Common myeloid progenitor, CD34-positive (primary cell): ENCODE results near the gene GLA.

Experiments used
- CTCF ChIA-PET: fragments of 350-600 bp; sonication (Branson Sonifier 250); formaldehyde crosslinking; loops from one replicate; lab custom pipeline; 2021; ENCODE audit warnings: antibody characterized with exemption; lab: Charles Lee
- POLR2A ChIA-PET: fragments of 350-600 bp; sonication (Branson Sonifier 250); formaldehyde crosslinking; loops from one replicate; lab custom pipeline; 2021; ENCODE audit warnings: antibody characterized with exemption; lab: Charles Lee
- DNase-seq, 3 donors: peaks; one replicate each; pipeline versions ENCODE4 v3.0.0 to v3.0.0-alpha.2; 2013
- H3K27ac ChIP-seq, 2 experiments: 1 replicate in 1 of 2; 2 replicates in 1 of 2; pipeline ENCODE4 v1.7.0; 2013; ENCODE audit warnings: inconsistent platforms in 2 of 2, low read length in 2 of 2, mild to moderate bottlenecking in 2 of 2, low read depth in 1 of 2, moderate library complexity in 1 of 2; ENCODE audit not compliant: severe bottlenecking in 2 of 2, insufficient read depth in 1 of 2, poor library complexity in 1 of 2
- H3K27me3 ChIP-seq, 5 experiments: replicated peaks in 2 of 5; 1 replicate in 3 of 5; 2 replicates in 2 of 5; pipeline versions ENCODE4 v1.6.1 to v1.7.0; 2013; ENCODE audit warnings: low read length in 4 of 5, mild to moderate bottlenecking in 2 of 5, moderate library complexity in 2 of 5, inconsistent platforms in 1 of 5; ENCODE audit not compliant: insufficient read depth in 5 of 5, control insufficient read depth in 4 of 5
- H3K36me3 ChIP-seq, 4 experiments: 1 replicate in 2 of 4; 2 replicates in 2 of 4; pipeline versions ENCODE4 v1.6.1 to v1.7.0; 2013; ENCODE audit warnings: low read length in 3 of 4, control low read depth in 1 of 4, mild to moderate bottlenecking in 1 of 4; ENCODE audit not compliant: control insufficient read depth in 4 of 4, insufficient read depth in 4 of 4
- H3K4me1 ChIP-seq, 4 experiments: 1 replicate in 3 of 4; 2 replicates in 1 of 4; pipeline versions ENCODE4 v1.6.1 to v1.7.1; 2013; ENCODE audit warnings: low read length in 3 of 4, mild to moderate bottlenecking in 3 of 4, control low read depth in 1 of 4, inconsistent platforms in 1 of 4, moderate library complexity in 1 of 4; ENCODE audit not compliant: control insufficient read depth in 4 of 4, insufficient read depth in 4 of 4; ENCODE audit errors: control extremely low read depth in 1 of 4
- H3K4me3 ChIP-seq, 7 experiments: 1 replicate in 4 of 7; 2 replicates in 3 of 7; pipeline versions ENCODE4 v1.5.1 to v1.7.0; 2013; ENCODE audit warnings: mild to moderate bottlenecking in 7 of 7, low read length in 6 of 7, moderate library complexity in 6 of 7, inconsistent platforms in 2 of 7, low read depth in 2 of 7, control low read depth in 1 of 7; ENCODE audit not compliant: insufficient read depth in 4 of 7, control insufficient read depth in 1 of 7; ENCODE audit errors: extremely low read depth in 1 of 7
- H3K9me3 ChIP-seq, 5 experiments: 1 replicate in 4 of 5; 2 replicates in 1 of 5; pipeline versions ENCODE4 v1.6.1 to v1.7.1; 2013; ENCODE audit warnings: low read length in 4 of 5, mild to moderate bottlenecking in 2 of 5, inconsistent platforms in 1 of 5, low read depth in 1 of 5, moderate library complexity in 1 of 5; ENCODE audit not compliant: control insufficient read depth in 4 of 5, insufficient read depth in 2 of 5; ENCODE audit errors: control extremely low read depth in 1 of 5
- WGBS: methylation state at CpG from one replicate; pipeline ENCODE4 v1.1.5; 2013; ENCODE audit not compliant: insufficient coverage; 5-methylcytosine and 5-hydroxymethylcytosine counted together

GLA gene

GRCh38 chrX:101430457-101431078 is 22.8 kb upstream of the GLA start:
- Histone ChIP-seq H3K36me3 (peaks cover 0 to 18% (median 4%) of the 10 kb centered on the region in 4 experiments), H3K27ac (no peak overlapping the region), H3K4me3 (no peak overlapping the region), H3K9me3 (peaks cover 0 to 7% (median 4%) of the 10 kb centered on the region in 5 experiments), H3K27me3 (no peaks in the 10 kb centered on the region), H3K4me1 (no peaks in the 10 kb centered on the region)
- CTCF ChIA-PET = no interaction called here
- POLR2A ChIA-PET = no interaction called here
- WGBS = 91% methylated on average over 1 of the region's 2 CpGs
- DNase-seq = no peak

- POLR2A ChIA-PET = no interaction called here
- H3K27ac ChIP-seq = no peak overlapping the region
- H3K36me3 ChIP-seq = peaks cover 0 to 18% (median 4%) of the 10 kb centered on the region in 4 experiments
- no peak for DNase-seq
- WGBS = no CpG with 5 or more reads among the region's 1 CpG
- H3K4me3 ChIP-seq = no peak overlapping the region
- H3K9me3 ChIP-seq = peaks cover 0 to 7% (median 4%) of the 10 kb centered on the region in 5 experiments
- H3K27me3 ChIP-seq = no peaks in the 10 kb centered on the region
- CTCF ChIA-PET = interaction anchor here (0.7 kb wide), 1 partner anchor 18 kb away, joined by 3 read pairs; no protein-coding TSS in a partner anchor
- no peaks in the 10 kb centered on the region for H3K4me1 ChIP-seq
Observed at GRCh38 chrX:101429934-101430333, 22.2 kb upstream of the GLA start.

GRCh38 chrX:101427954-101428353 is 20.2 kb upstream of the GLA start:
- no peaks in the 10 kb centered on the region for H3K27me3 ChIP-seq
- H3K4me3 ChIP-seq = no peak overlapping the region
- H3K27ac ChIP-seq = no peak overlapping the region
- peaks cover 0 to 7% (median 4%) of the 10 kb centered on the region in 5 experiments for H3K9me3 ChIP-seq
- WGBS = no CpG with 5 or more reads among the region's 2 CpGs
- peaks cover 0 to 18% (median 5%) of the 10 kb centered on the region in 4 experiments for H3K36me3 ChIP-seq
- no peaks in the 10 kb centered on the region for H3K4me1 ChIP-seq
- CTCF ChIA-PET = no interaction called here
- no peak for DNase-seq
- POLR2A ChIA-PET = no interaction called here

DNA sequence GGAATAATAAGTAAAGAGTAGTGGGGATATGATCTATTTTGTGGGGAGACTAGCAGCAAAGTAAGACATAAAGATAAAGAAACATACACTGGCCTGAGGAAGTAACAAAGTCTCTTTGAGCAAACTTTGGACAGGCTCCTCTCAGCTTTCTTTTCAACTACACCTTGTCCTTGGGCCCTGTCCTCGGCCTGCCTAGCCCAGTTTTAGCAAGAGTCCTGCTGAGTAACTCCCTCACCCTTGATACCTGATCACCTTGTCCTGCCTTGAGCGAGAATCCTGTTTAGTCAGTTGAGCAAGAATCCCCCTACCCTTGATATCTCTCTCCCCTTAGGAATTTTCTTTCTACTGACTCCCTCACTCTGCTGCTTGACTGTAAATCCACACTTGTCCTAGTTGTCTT is 11.8 kb upstream of the GLA start:
- peaks cover 0 to 2% (median 0%) of the 10 kb centered on the region in 4 experiments for H3K36me3 ChIP-seq
- no peaks in the 10 kb centered on the region for H3K9me3 ChIP-seq
- H3K4me1 ChIP-seq = peaks cover 0 to 14% (median 4%) of the 10 kb centered on the region in 4 experiments
- DNase-seq = no peak
- ChIA-PET POLR2A (interaction anchor here (0.6 kb wide), 1 partner anchor 146 kb away, joined by 3 read pairs; no protein-coding TSS in a partner anchor), CTCF (no interaction called here)
- WGBS = 77% methylated on average over 2 of the region's 2 CpGs
- peaks cover 0 to 13% (median 0%) of the 10 kb centered on the region in 5 experiments for H3K27me3 ChIP-seq
- H3K4me3 ChIP-seq = no peak overlapping the region
- no peak overlapping the region for H3K27ac ChIP-seq

DNA sequence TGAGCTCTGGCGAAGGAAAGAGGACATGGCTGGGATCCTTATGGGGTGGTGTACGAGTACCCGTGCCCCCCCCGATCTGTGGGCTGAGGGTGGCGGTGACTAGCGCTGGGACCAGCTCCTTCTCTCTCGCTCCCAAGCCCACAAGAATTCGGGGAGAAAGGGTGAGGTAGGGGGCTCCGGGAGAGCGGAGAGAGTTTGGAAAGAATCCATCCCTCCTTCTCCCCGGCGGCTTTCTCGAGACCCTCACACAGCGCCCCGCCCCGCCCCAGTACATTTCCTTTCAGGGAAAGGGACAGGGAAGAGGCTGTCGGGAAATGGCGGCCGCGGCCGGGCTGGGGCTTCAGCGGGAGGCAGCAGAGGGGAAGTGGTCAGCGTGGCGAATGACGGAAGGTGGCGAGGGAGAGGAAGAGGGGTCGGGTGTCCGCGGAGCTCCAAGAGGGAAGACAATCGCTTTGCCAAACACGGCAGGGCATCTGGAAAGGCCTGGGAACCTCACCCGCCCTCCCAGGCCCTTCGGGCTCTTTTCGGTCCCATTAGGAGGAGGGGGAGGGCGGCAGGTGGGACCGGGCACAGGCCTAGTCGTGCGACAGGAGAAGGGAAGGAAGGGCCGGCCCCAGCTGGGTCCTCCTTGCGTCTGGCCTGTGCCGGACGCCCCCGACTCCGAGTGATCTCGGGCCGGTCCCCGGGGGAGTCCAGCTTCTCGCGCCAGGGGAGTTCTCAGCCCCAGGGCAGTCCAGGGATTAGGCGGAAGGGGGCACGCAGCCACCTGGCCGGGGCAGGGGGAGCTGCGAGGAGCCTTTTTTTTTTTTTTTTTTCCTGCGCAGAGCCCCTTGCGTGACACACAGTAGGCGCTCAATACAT is 10.5 kb upstream of the GLA start:
- POLR2A ChIA-PET = interaction anchor here (0.6 to 1.8 kb wide), 3 partner anchors 11 to 321 kb away, joined by 3 to 7 read pairs (median 4); partner anchors contain the start of genes GLA, HNRNPH2 and RPL36A
- DNase-seq = peak in 2 of 3 donors; percentile 32 to 38
- H3K4me1 ChIP-seq = peaks cover 0 to 14% (median 4%) of the 10 kb centered on the region in 4 experiments
- WGBS = 27% methylated on average over 41 of the region's 56 CpGs
- H3K27me3 ChIP-seq = peaks cover 0 to 13% (median 0%) of the 10 kb centered on the region in 5 experiments
- H3K4me3 ChIP-seq = peak overlapping the region; percentile 39 to 81 (median 61)
- no peaks in the 10 kb centered on the region for H3K9me3 ChIP-seq
- H3K27ac ChIP-seq = peak overlapping the region; percentile 50 to 81
- CTCF ChIA-PET = no interaction called here
- H3K36me3 ChIP-seq = no peaks in the 10 kb centered on the region

- POLR2A ChIA-PET = interaction anchor here (1.8 kb wide), 1 partner anchor 10 kb away, joined by 7 read pairs; the partner anchor contains the start of genes GLA and HNRNPH2
- H3K9me3 ChIP-seq = no peaks in the 10 kb centered on the region
- WGBS = 65% methylated on average over 2 of the region's 4 CpGs
Observed at GRCh38 chrX:101417190-101417589, 9.5 kb upstream of the GLA start.

More at GRCh38 chrX:101417190-101417589, 9.5 kb upstream of the GLA start:
- Histone ChIP-seq H3K27ac (no peak overlapping the region), H3K36me3 (peaks cover 0 to 9% (median 3%) of the 10 kb centered on the region in 4 experiments), H3K4me3 (no peak overlapping the region), H3K4me1 (peaks cover 0 to 14% (median 4%) of the 10 kb centered on the region in 4 experiments), H3K27me3 (peaks cover 0 to 13% (median 0%) of the 10 kb centered on the region in 5 experiments)
- CTCF ChIA-PET = interaction anchor here (1.1 to 2.8 kb wide), 2 partner anchors 14 to 178 kb away, joined by 5 to 18 read pairs; no protein-coding TSS in a partner anchor
- no peak for DNase-seq
